ENCODE results near the gene AP3B1.
"Not testable (repeated sequence)": the region's sequence is repeated elsewhere in the genome, so short reads cannot be mapped to it uniquely, and the experiment has no call there.

Gene AP3B1

GRCh38 chr5:78063495-78063894 is 231.0 kb downstream of the AP3B1 start:
- H3K9me3 ChIP-seq (ENCODE audit: control insufficient read depth in 1 of 2, low read length in 2 of 2), result peaks cover 0 to 6% of the 10 kb centered on the region in 2 donors
- no peak overlapping the region for H3K9ac ChIP-seq (ENCODE audit: low read depth in 1 of 2, low read length in 2 of 2)
- no peaks in the 10 kb centered on the region for H3K36me3 ChIP-seq (ENCODE audit: control insufficient read depth in 1 of 2, insufficient read depth in 2 of 2, low read length in 2 of 2)

GRCh38 chr5:78062645-78063044 is 231.9 kb downstream of the AP3B1 start:
- H3K4me1 ChIP-seq (ENCODE audit: control insufficient read depth in 1 of 2, insufficient read depth in 2 of 2, low read length in 2 of 2), result no peaks in the 10 kb centered on the region
- H3K9ac ChIP-seq (ENCODE audit: low read depth in 1 of 2, low read length in 2 of 2), result no peak overlapping the region
- H3K27me3 ChIP-seq (ENCODE audit: control insufficient read depth in 1 of 2, insufficient read depth in 2 of 2, low read length in 2 of 2), result no peaks in the 10 kb centered on the region
- peaks cover 0 to 2% of the 10 kb centered on the region in 2 donors for H3K9me3 ChIP-seq (ENCODE audit: control insufficient read depth in 1 of 2, low read length in 2 of 2)
- no peaks in the 10 kb centered on the region for H3K36me3 ChIP-seq (ENCODE audit: control insufficient read depth in 1 of 2, insufficient read depth in 2 of 2, low read length in 2 of 2)
- H3K4me3 ChIP-seq (ENCODE audit: low read depth in 1 of 2, low read length in 2 of 2), result no peak overlapping the region
- H3K27ac ChIP-seq (ENCODE audit: low read depth, low read length), result no peak overlapping the region

More at GRCh38 chr5:78063495-78063894, 231.0 kb downstream of the AP3B1 start:
- H3K4me3 ChIP-seq (ENCODE audit: low read depth in 1 of 2, low read length in 2 of 2), result no peak overlapping the region
- no peaks in the 10 kb centered on the region for H3K27me3 ChIP-seq (ENCODE audit: control insufficient read depth in 1 of 2, insufficient read depth in 2 of 2, low read length in 2 of 2)
- H3K27ac ChIP-seq (ENCODE audit: low read depth, low read length), result no peak overlapping the region
- H3K4me1 ChIP-seq (ENCODE audit: control insufficient read depth in 1 of 2, insufficient read depth in 2 of 2, low read length in 2 of 2), result no peaks in the 10 kb centered on the region

GRCh38 chr5:78060421-78060820 is 234.1 kb downstream of the AP3B1 start:
- no peaks in the 10 kb centered on the region for H3K9me3 ChIP-seq (ENCODE audit: control insufficient read depth in 1 of 2, low read length in 2 of 2)
- no peak overlapping the region for H3K4me3 ChIP-seq (ENCODE audit: low read depth in 1 of 2, low read length in 2 of 2)
- no peak overlapping the region for H3K9ac ChIP-seq (ENCODE audit: low read depth in 1 of 2, low read length in 2 of 2)
- H3K27ac ChIP-seq (ENCODE audit: low read depth, low read length), result no peak overlapping the region
- no peaks in the 10 kb centered on the region for H3K27me3 ChIP-seq (ENCODE audit: control insufficient read depth in 1 of 2, insufficient read depth in 2 of 2, low read length in 2 of 2)
- no peaks in the 10 kb centered on the region for H3K4me1 ChIP-seq (ENCODE audit: control insufficient read depth in 1 of 2, insufficient read depth in 2 of 2, low read length in 2 of 2)
- H3K36me3 ChIP-seq (ENCODE audit: control insufficient read depth in 1 of 2, insufficient read depth in 2 of 2, low read length in 2 of 2), result no peaks in the 10 kb centered on the region

GRCh38 chr5:78058625-78059024 is 235.9 kb downstream of the AP3B1 start:
- Histone ChIP-seq H3K4me1 (ENCODE audit: control insufficient read depth in 1 of 2, insufficient read depth in 2 of 2, low read length in 2 of 2) (no peaks in the 10 kb centered on the region), H3K9me3 (ENCODE audit: control insufficient read depth in 1 of 2, low read length in 2 of 2) (no peaks in the 10 kb centered on the region), H3K27ac (ENCODE audit: low read depth, low read length) (no peak overlapping the region), H3K27me3 (ENCODE audit: control insufficient read depth in 1 of 2, insufficient read depth in 2 of 2, low read length in 2 of 2) (no peaks in the 10 kb centered on the region), H3K9ac (ENCODE audit: low read depth in 1 of 2, low read length in 2 of 2) (no peak overlapping the region), H3K4me3 (ENCODE audit: low read depth in 1 of 2, low read length in 2 of 2) (no peak overlapping the region), H3K36me3 (ENCODE audit: control insufficient read depth in 1 of 2, insufficient read depth in 2 of 2, low read length in 2 of 2) (no peaks in the 10 kb centered on the region)

- H3K9me3 ChIP-seq (ENCODE audit: control insufficient read depth in 1 of 2, low read length in 2 of 2), result no peaks in the 10 kb centered on the region
- no peak overlapping the region for H3K9ac ChIP-seq (ENCODE audit: low read depth in 1 of 2, low read length in 2 of 2)
- H3K27ac ChIP-seq (ENCODE audit: low read depth, low read length), result no peak overlapping the region
- H3K4me1 ChIP-seq (ENCODE audit: control insufficient read depth in 1 of 2, insufficient read depth in 2 of 2, low read length in 2 of 2), result no peaks in the 10 kb centered on the region
- no peaks in the 10 kb centered on the region for H3K27me3 ChIP-seq (ENCODE audit: control insufficient read depth in 1 of 2, insufficient read depth in 2 of 2, low read length in 2 of 2)
- H3K36me3 ChIP-seq (ENCODE audit: control insufficient read depth in 1 of 2, insufficient read depth in 2 of 2, low read length in 2 of 2), result no peaks in the 10 kb centered on the region
- H3K4me3 ChIP-seq (ENCODE audit: low read depth in 1 of 2, low read length in 2 of 2), result no peak overlapping the region
Observed at GRCh38 chr5:78056901-78057514, 237.5 kb downstream of the AP3B1 start.

GRCh38 chr5:78056053-78056452 is 238.4 kb downstream of the AP3B1 start:
- H3K9ac ChIP-seq (ENCODE audit: low read depth in 1 of 2, low read length in 2 of 2), result no peak overlapping the region
- no peaks in the 10 kb centered on the region for H3K9me3 ChIP-seq (ENCODE audit: control insufficient read depth in 1 of 2, low read length in 2 of 2)
- H3K4me1 ChIP-seq (ENCODE audit: control insufficient read depth in 1 of 2, insufficient read depth in 2 of 2, low read length in 2 of 2), result no peaks in the 10 kb centered on the region
- H3K27ac ChIP-seq (ENCODE audit: low read depth, low read length), result no peak overlapping the region
- H3K36me3 ChIP-seq (ENCODE audit: control insufficient read depth in 1 of 2, insufficient read depth in 2 of 2, low read length in 2 of 2), result no peaks in the 10 kb centered on the region
- no peak overlapping the region for H3K4me3 ChIP-seq (ENCODE audit: low read depth in 1 of 2, low read length in 2 of 2)
- H3K27me3 ChIP-seq (ENCODE audit: control insufficient read depth in 1 of 2, insufficient read depth in 2 of 2, low read length in 2 of 2), result no peaks in the 10 kb centered on the region

GRCh38 chr5:78050888-78051287 is 243.6 kb downstream of the AP3B1 start:
- H3K27me3 ChIP-seq (ENCODE audit: control insufficient read depth in 1 of 2, insufficient read depth in 2 of 2, low read length in 2 of 2), result no peaks in the 10 kb centered on the region
- no peaks in the 10 kb centered on the region for H3K9me3 ChIP-seq (ENCODE audit: control insufficient read depth in 1 of 2, low read length in 2 of 2)

GRCh38 chr5:78046823-78047222 is 247.7 kb downstream of the AP3B1 start:
- H3K4me3 ChIP-seq (ENCODE audit: low read depth in 1 of 2, low read length in 2 of 2); H3K9me3 ChIP-seq (ENCODE audit: control insufficient read depth in 1 of 2, low read length in 2 of 2); H3K36me3 ChIP-seq (ENCODE audit: control insufficient read depth in 1 of 2, insufficient read depth in 2 of 2, low read length in 2 of 2): not testable (repeated sequence)

More at GRCh38 chr5:78050888-78051287, 243.6 kb downstream of the AP3B1 start:
- Histone ChIP-seq H3K9ac (ENCODE audit: low read depth in 1 of 2, low read length in 2 of 2) (no peak overlapping the region), H3K4me1 (ENCODE audit: control insufficient read depth in 1 of 2, insufficient read depth in 2 of 2, low read length in 2 of 2) (no peaks in the 10 kb centered on the region), H3K4me3 (ENCODE audit: low read depth in 1 of 2, low read length in 2 of 2) (no peak overlapping the region), H3K27ac (ENCODE audit: low read depth, low read length) (no peak overlapping the region), H3K36me3 (ENCODE audit: control insufficient read depth in 1 of 2, insufficient read depth in 2 of 2, low read length in 2 of 2) (peaks cover 0 to 3% of the 10 kb centered on the region in 2 donors)

GRCh38 chr5:78046006-78046405 is 248.5 kb downstream of the AP3B1 start:
- H3K27ac ChIP-seq (ENCODE audit: low read depth, low read length), result no peak overlapping the region
- H3K9ac ChIP-seq (ENCODE audit: low read depth in 1 of 2, low read length in 2 of 2), result no peak overlapping the region
- H3K9me3 ChIP-seq (ENCODE audit: control insufficient read depth in 1 of 2, low read length in 2 of 2), result no peaks in the 10 kb centered on the region
- no peak overlapping the region for H3K4me3 ChIP-seq (ENCODE audit: low read depth in 1 of 2, low read length in 2 of 2)
- no peaks in the 10 kb centered on the region for H3K27me3 ChIP-seq (ENCODE audit: control insufficient read depth in 1 of 2, insufficient read depth in 2 of 2, low read length in 2 of 2)
- H3K36me3 ChIP-seq (ENCODE audit: control insufficient read depth in 1 of 2, insufficient read depth in 2 of 2, low read length in 2 of 2), result peaks cover 0 to 3% of the 10 kb centered on the region in 2 donors
- no peaks in the 10 kb centered on the region for H3K4me1 ChIP-seq (ENCODE audit: control insufficient read depth in 1 of 2, insufficient read depth in 2 of 2, low read length in 2 of 2)

More at GRCh38 chr5:78046823-78047222, 247.7 kb downstream of the AP3B1 start:
- not testable (repeated sequence) for H3K27ac ChIP-seq (ENCODE audit: low read depth, low read length); H3K27me3 ChIP-seq (ENCODE audit: control insufficient read depth in 1 of 2, insufficient read depth in 2 of 2, low read length in 2 of 2); H3K9ac ChIP-seq (ENCODE audit: low read depth in 1 of 2, low read length in 2 of 2); H3K4me1 ChIP-seq (ENCODE audit: control insufficient read depth in 1 of 2, insufficient read depth in 2 of 2, low read length in 2 of 2)

GRCh38 chr5:78041805-78042204 is 252.7 kb downstream of the AP3B1 start:
- Histone ChIP-seq H3K27me3 (ENCODE audit: control insufficient read depth in 1 of 2, insufficient read depth in 2 of 2, low read length in 2 of 2) (no peaks in the 10 kb centered on the region), H3K4me3 (ENCODE audit: low read depth in 1 of 2, low read length in 2 of 2) (no peak overlapping the region), H3K27ac (ENCODE audit: low read depth, low read length) (no peak overlapping the region), H3K9me3 (ENCODE audit: control insufficient read depth in 1 of 2, low read length in 2 of 2) (no peaks in the 10 kb centered on the region), H3K4me1 (ENCODE audit: control insufficient read depth in 1 of 2, insufficient read depth in 2 of 2, low read length in 2 of 2) (no peaks in the 10 kb centered on the region), H3K9ac (ENCODE audit: low read depth in 1 of 2, low read length in 2 of 2) (no peak overlapping the region), H3K36me3 (ENCODE audit: control insufficient read depth in 1 of 2, insufficient read depth in 2 of 2, low read length in 2 of 2) (peaks cover 3 to 7% of the 10 kb centered on the region in 2 donors)
